Astrocyte of the cerebellum (primary cell): ENCODE data around the gene ETS2.
A peak's percentile ranks its signal among the peaks of the same experiment; 100 is the strongest.

Experiments
- DNase-seq: peaks from one replicate; pipeline ENCODE4 v3.0.0-alpha.2; 2011; ENCODE audit warnings: low read depth
- H3K4me3 ChIP-seq: 2 replicates; pipeline ENCODE4 v1.5.1; 2011; ENCODE audit warnings: mild to moderate bottlenecking, low read depth, low read length, moderate library complexity
- in situ Hi-C: cut with HindIII; loops from 2 replicates; pipeline ENCODE4 v1.10.0; 2017; ENCODE audit warnings: low sequenced_read_pairs
- TF ChIP-seq, protein P1 (sequence below): IDR thresholded peaks from 2 replicates; pipeline ENCODE4 v1.5.1; 2012; ENCODE audit warnings: low read length, low read depth, moderate library complexity, mild to moderate bottlenecking; ENCODE audit errors: missing control alignments

The ETS2 gene

DNA sequence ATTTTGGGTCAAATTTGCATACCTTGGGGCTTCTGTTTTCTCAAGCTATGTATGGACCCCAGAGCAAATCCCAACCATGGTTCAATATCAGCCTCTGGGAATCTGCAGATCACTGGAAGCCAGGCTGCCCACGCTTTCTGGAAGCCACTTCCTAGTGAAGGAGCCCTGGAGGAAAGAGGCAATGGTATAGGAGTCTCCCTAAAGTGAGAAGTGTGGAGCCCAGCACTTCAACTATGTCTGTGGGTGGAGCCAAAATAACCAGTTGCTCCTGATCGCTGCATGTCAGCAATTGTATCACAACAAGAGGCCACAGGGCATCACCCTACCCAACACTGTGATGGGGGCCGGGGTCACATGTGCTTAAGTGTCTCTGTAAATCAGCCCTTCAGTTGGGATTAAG lies 26.9 kb downstream of the ETS2 start:
- H3K4me3 ChIP-seq = no peak overlapping the region
- DNase-seq = no peak
- in situ Hi-C loops = no loop called here
- TF ChIP-seq, protein P1, sequence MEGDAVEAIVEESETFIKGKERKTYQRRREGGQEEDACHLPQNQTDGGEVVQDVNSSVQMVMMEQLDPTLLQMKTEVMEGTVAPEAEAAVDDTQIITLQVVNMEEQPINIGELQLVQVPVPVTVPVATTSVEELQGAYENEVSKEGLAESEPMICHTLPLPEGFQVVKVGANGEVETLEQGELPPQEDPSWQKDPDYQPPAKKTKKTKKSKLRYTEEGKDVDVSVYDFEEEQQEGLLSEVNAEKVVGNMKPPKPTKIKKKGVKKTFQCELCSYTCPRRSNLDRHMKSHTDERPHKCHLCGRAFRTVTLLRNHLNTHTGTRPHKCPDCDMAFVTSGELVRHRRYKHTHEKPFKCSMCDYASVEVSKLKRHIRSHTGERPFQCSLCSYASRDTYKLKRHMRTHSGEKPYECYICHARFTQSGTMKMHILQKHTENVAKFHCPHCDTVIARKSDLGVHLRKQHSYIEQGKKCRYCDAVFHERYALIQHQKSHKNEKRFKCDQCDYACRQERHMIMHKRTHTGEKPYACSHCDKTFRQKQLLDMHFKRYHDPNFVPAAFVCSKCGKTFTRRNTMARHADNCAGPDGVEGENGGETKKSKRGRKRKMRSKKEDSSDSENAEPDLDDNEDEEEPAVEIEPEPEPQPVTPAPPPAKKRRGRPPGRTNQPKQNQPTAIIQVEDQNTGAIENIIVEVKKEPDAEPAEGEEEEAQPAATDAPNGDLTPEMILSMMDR = no peak

DNA sequence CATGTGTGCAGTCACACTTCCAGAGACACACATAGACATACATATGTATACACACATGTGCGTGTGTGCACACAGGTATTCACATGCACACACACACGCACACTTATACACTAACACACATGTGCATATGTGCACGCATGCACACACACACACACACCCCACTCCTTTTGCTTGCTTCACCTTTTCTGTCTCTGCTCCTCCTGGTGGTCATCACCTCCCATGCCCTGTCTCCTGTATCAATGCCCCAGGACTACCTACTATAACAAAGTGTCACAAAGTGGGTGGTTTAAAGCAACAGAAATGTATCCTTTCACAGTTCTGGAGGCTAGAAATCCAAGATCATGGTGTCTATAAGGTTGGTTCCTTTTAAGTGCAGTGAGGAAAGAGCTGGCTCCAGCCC lies 27.4 kb downstream of the ETS2 start:
- TF ChIP-seq, protein P1 = no peak
- no peak for DNase-seq
- in situ Hi-C loops = no loop called here
- H3K4me3 ChIP-seq = no peak overlapping the region

DNA sequence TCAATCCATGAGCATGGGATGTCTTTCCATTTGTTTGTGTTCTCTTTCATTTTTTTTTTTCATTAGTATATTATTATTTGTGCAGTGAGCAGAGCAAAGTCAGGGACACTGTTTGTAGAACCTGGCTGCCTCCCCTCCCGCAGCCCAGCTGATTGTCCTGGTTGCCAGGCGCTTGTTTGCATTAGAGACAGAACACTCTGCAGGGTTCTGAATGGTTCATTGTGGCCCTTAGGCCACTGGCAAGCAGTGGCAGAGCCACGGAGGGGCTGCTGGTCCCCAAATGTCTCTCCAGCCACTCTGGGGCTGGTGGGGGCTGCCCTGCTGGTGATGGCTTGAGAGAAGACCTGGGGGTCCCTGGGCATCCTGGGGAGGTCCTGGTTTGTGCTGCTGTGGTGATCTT lies 29.0 kb downstream of the ETS2 start:
- no peak overlapping the region for H3K4me3 ChIP-seq
- TF ChIP-seq, protein P1 = no peak
- in situ Hi-C loops = no loop called here
- no peak for DNase-seq

DNA sequence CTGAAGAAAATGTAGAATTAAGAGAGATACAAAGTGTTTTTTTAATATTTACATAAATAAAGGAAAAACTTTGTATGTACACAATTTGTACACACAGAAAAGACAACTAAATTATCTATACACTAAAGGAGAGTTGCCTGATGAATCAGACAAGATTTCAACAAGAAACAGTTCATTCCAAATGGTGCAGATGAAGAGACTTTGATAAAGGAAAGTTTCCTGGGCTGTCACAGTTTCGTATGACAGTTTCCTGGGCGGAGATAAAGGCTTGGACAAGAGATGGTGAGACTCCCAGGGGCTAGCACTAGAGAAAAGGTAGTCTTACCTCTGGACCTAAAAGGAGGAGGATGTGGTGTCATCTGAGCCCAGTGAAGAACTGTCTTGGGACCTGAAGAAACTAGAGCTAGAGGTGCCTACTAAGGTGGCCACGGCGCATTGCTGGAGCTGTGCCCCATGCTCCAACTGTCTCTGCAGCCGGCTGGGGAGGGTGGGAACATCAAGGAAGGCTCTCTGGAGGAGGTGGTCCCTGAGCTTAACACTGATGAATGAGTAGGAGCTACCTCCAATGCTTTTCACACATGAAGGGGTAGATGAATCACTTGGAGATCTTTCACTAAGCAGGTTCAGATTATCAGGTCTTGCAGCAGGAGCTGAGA lies 32.2 kb downstream of the ETS2 start:
- TF ChIP-seq, protein P1 = no peak
- in situ Hi-C loops = no loop called here
- no peak overlapping the region for H3K4me3 ChIP-seq
- DNase-seq = no peak

DNA sequence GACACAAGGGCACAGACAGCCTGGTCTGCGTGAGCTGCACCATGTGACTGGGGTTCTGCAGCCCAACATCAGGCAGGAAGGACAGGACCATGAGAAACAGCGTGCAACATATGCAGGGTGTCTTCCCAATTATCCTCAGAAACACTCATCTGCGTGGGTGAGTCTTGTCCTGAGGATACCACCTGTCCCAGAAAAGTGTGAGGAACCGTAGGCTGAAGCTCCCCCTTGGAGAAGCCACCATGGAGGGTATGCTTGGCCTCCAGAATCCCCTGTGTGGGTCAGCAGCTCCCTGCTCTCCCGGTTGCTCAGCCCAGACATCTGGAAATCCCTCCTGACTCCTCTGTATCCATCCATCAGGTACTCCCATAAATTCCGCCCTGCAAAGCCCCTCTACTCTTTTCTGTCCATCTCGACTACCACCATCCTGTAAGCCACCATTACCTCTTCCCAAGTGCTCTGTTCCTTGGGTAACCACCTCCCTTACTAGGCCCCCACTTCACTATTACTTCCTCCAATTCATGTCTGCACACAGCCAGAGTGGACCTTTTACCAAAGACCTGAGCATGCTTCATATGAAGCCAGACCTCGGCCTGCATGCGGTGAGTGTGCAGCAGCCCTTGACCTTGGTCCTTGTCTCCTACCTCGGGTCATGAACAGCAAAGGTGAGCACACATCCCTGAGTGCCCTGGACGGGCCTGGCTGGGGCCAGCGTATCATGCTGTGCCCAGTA lies 33.0 kb downstream of the ETS2 start:
- no peak for DNase-seq
- TF ChIP-seq, protein P1 = no peak
- no peak overlapping the region for H3K4me3 ChIP-seq
- in situ Hi-C loops = no loop called here

DNA sequence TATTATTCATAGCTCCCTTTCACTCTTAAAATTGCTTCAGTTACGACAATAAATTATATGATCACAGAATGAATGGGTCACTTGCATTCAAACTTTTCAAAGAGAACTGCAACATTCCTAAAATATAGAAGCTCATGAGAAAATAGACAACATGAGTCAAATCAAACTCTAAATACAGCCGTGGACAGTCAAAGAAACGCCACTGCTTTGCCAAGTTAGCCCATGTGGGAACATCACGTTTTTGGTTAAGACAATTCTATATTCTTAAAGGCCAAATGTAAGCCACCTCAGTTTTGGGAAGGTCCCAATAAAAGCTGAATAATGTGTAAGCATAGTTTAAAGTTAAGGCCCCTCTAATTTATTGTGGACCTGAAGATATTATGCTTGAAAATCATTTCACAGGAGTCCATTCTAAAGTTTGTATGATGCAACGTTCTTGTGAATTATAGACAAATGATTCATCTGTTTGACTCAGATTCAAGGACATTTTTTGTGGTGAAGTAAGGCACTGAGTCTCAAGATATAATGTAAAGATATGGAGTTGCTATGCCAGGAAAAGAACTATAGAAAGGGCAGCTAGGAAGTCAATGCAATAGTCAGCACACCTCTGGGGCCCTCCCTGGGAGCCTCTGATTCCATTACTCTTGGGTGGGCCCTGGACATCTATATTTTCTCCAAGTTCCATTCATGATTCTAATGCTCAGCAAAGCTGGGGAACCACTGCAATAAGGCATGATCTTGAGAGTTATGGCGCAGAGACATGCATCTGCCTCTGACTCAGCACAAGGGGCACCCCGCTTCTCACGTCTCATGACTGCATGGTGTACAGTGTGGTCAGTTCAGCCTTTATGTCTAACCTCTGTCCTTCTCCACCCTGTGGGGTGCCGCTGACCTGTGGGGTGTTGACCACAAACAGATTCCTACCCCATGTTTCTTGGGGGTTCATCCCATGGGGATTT lies 33.9 kb downstream of the ETS2 start:
- TF ChIP-seq, protein P1 = no peak
- H3K4me3 ChIP-seq = no peak overlapping the region
- DNase-seq = peak; percentile 83
- in situ Hi-C loops = no loop called here
